H1 (cell line): ENCODE measurements around the gene FMNL2. TPM values are rescaled to one million over a fixed set of nuclear protein-coding genes. Genes with fewer than 3 reads are reported as not detected.

Experiments
- KDM4A ChIP-seq: IDR thresholded peaks from one replicate; pipeline ENCODE4 v1.7.1; 2012; ENCODE audit warnings: low read depth, mild to moderate bottlenecking, moderate library complexity, low read length, inconsistent platforms; ENCODE audit not compliant: severe bottlenecking
- SIRT6 ChIP-seq: IDR thresholded peaks from one replicate; pipeline ENCODE4 v1.7.1; 2012; ENCODE audit warnings: low read length, inconsistent platforms
- polyA plus RNA-seq, 7 experiments: library from polyadenylated mRNA; depleted of rRNA in 3 of 7; stranded (reverse) in 5 of 7; unstranded in 2 of 7; fragments of >200 nt in 5 of 7; fragments of 200-250 nt in 2 of 7; gene quantifications; 1 replicate in 5 of 7; 2 replicates in 1 of 7; 4 replicates in 1 of 7; pipeline versions ENCODE4 v1.2.1 to v1.2.3, GENCODE V29; 2011 to 2013; ENCODE audit warnings: missing spikeins in 2 of 7, mixed read lengths in 2 of 7
- total RNA-seq: library from RNA; stranded (reverse); fragmentation: NEBNext Ultra II Directional; extraction: Animal tissue kit (Norgen Biotek cat#: 25700); gene quantifications from 2 replicates; pipeline ENCODE4 v1.2.1, GENCODE V29; 2021

Gene FMNL2
- total and polyA plus RNA-seq, 2 of the 8 experiments (the other 6 are each of a cell fraction or from before 2014, with no cell fraction given) = 15.5 to 45.1 TPM

GRCh38 chr2:152686321-152686720 is 351.3 kb downstream of the FMNL2 start (continued):
- TF ChIP-seq SIRT6 = no peak
- no peak for TF ChIP-seq KDM4A
